Left ventricle myocardium superior (tissue), 1 donor: ENCODE results near the gene CCDC137. TPM values are rescaled to one million over a fixed set of nuclear protein-coding genes. Genes with fewer than 3 reads are reported as not detected.
"Not testable (repeated sequence)": the region's sequence is repeated elsewhere in the genome, so short reads cannot be mapped to it uniquely, and the experiment has no call there.

Experiments
- ATAC-seq: fragments of 200-7000 bp; cut with Tn5 transposase; one replicate; pipeline ENCODE4 v1.9.1; 2020; ENCODE audit warnings: mild to moderate bottlenecking, moderate library complexity
- DNase-seq: peaks from one replicate; pipeline ENCODE4 v3.0.0-alpha.2; 2020
- intact Hi-C: fragments of 100-400 bp; cut with micrococcal nuclease; formaldehyde crosslinking; loops from one replicate; pipeline ENCODE4 v1.11.0; 2022
- long read RNA-seq: library from polyadenylated mRNA; unstranded; transcript quantifications from one replicate; pipeline ENCODE4 v2.0.0, GENCODE V29; 2021
- total RNA-seq: library from RNA; stranded (reverse); fragmentation: NEBNext Ultra II Directional; extraction: Animal tissue kit (Norgen Biotek cat#: 25700); gene quantifications from one replicate; pipeline ENCODE4 v1.2.1, GENCODE V29; 2021
- donor health status: DM: no; HTN: yes; CAD: no; lungs with severe emphysema.

CCDC137 gene
- total RNA-seq, result 6.2 TPM
- long read RNA-seq, transcript CCDC137-201 (6 exons, 2,468 nt), result major isoform, 19 of 25 reads
- long read RNA-seq, partial matches to known transcripts, result 5 of 25 reads
- long read RNA-seq, other reads (novel, unspliced or antisense), result 1 of 25 reads

GRCh38 chr17:81666342-81667191, at the start of gene CCDC137, which contains the start of gene OXLD1:
Gene CCDC137, plus strand, starts transcription at chr17:81666737. Its CDS starts 30 bp downstream, at chr17:81666767.
Gene OXLD1, minus strand, starts transcription at chr17:81666605. Its CDS starts 28 bp downstream, at chr17:81666577.
- DNase-seq (peak; percentile 98), ATAC-seq (peak; percentile 99)
- intact Hi-C loops, result no loop called here

- DNase-seq, result no peak
- intact Hi-C loops, result no loop called here
- ATAC-seq, result no peak
Observed at GRCh38 chr17:81616877-81617276, 49.7 kb upstream of the CCDC137 start.

- peak; percentile 19 for DNase-seq
- ATAC-seq, intact Hi-C loops: not testable (repeated sequence)
Observed at GRCh38 chr17:81618307-81618706, 48.2 kb upstream of the CCDC137 start.

- ATAC-seq (peak; percentile 74), DNase-seq (peak; percentile 31)
- intact Hi-C loops, result no loop called here
Observed at GRCh38 chr17:81621494-81622130, 44.9 kb upstream of the CCDC137 start.

- intact Hi-C loops, result no loop called here
- DNase-seq (no peak), ATAC-seq (no peak)
Observed at GRCh38 chr17:81630274-81630673, 36.3 kb upstream of the CCDC137 start.

- DNase-seq, result peak; percentile 4
- intact Hi-C loops, result no loop called here
- no peak for ATAC-seq
Observed at GRCh38 chr17:81631482-81631881, 35.1 kb upstream of the CCDC137 start.

- DNase-seq (no peak), ATAC-seq (no peak)
- intact Hi-C loops, result no loop called here
Observed at GRCh38 chr17:81635431-81635830, 31.1 kb upstream of the CCDC137 start.

- intact Hi-C loops, result no loop called here
- ATAC-seq (no peak), DNase-seq (no peak)
Observed at GRCh38 chr17:81635973-81636504, 30.5 kb upstream of the CCDC137 start.

- ATAC-seq (peak; percentile 91), DNase-seq (peak; percentile 93)
- intact Hi-C loops, result no loop called here
Observed at GRCh38 chr17:81636505-81637288, 29.8 kb upstream of the CCDC137 start, which contains the start of the genes NPLOC4 and TSPAN10. Gene NPLOC4, minus strand, starts transcription at chr17:81637112. Its CDS starts 182 bp downstream, at chr17:81636930. Gene TSPAN10, plus strand, starts transcription at chr17:81637196. Its CDS starts 5,217 bp downstream, at chr17:81642413.

- no peak for ATAC-seq
- no peak for DNase-seq
- intact Hi-C loops, result no loop called here
Observed at GRCh38 chr17:81638683-81639082, 27.9 kb upstream of the CCDC137 start.

GRCh38 chr17:81640011-81640410, 26.5 kb upstream of the CCDC137 start:
- DNase-seq (no peak), ATAC-seq (no peak)
- intact Hi-C loops, result no loop called here

- DNase-seq (no peak), ATAC-seq (no peak)
- intact Hi-C loops, result no loop called here
Observed at GRCh38 chr17:81641825-81642489, 24.6 kb upstream of the CCDC137 start.

GRCh38 chr17:81644496-81644895, 22.0 kb upstream of the CCDC137 start:
- DNase-seq (no peak), ATAC-seq (no peak)
- intact Hi-C loops, result no loop called here

GRCh38 chr17:81644976-81645952, 21.3 kb upstream of the CCDC137 start:
- intact Hi-C loops, result no loop called here

GRCh38 chr17:81646869-81647600, 19.5 kb upstream of the CCDC137 start:
- intact Hi-C loops, result no loop called here
- DNase-seq (no peak), ATAC-seq (no peak)

More at GRCh38 chr17:81644976-81645952, 21.3 kb upstream of the CCDC137 start:
- no peak for DNase-seq
- ATAC-seq, result no peak

GRCh38 chr17:81647640-81648012, 18.9 kb upstream of the CCDC137 start:
- intact Hi-C loops, result no loop called here
- DNase-seq (no peak), ATAC-seq (no peak)
